ENCODE data around the gene HBB.

DNA sequence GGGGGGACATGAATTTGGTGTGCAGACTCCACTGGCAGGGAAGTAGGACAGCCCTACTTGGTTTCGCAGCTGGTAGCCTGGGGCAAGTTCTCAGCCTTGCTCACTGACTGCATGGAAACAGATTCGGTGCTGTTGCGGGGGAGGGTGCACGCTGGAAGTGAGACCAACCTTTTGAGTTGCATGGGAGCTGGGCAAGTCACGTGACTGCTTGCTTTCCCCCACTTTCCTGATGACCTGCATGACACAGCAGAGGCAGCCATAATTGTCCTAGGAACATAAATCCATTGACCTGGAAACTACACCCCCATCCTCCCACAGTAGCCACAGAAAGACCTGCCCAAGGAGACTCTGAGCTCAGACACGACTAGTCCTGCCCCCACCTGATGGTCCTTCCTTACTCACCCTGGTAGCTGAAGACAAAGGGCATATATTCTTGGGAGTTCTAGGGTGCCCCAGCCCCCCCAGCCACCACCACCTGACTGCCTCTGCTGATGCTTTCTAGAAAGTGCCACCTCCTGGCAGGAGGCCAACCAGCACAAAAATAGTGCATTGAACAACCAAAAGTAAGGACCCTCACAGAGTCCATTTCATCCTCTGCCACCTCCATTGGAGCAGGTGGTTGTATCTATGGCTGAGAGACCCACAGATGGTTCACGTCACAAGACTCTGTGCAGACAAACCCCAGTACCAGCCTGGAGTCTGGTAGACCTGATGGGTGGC, 31.8 kb upstream of the HBB start:
- TF ChIP-seq, protein P1, sequence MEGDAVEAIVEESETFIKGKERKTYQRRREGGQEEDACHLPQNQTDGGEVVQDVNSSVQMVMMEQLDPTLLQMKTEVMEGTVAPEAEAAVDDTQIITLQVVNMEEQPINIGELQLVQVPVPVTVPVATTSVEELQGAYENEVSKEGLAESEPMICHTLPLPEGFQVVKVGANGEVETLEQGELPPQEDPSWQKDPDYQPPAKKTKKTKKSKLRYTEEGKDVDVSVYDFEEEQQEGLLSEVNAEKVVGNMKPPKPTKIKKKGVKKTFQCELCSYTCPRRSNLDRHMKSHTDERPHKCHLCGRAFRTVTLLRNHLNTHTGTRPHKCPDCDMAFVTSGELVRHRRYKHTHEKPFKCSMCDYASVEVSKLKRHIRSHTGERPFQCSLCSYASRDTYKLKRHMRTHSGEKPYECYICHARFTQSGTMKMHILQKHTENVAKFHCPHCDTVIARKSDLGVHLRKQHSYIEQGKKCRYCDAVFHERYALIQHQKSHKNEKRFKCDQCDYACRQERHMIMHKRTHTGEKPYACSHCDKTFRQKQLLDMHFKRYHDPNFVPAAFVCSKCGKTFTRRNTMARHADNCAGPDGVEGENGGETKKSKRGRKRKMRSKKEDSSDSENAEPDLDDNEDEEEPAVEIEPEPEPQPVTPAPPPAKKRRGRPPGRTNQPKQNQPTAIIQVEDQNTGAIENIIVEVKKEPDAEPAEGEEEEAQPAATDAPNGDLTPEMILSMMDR (IDR thresholded peaks at IDR 0.05; ENCODE audit: insufficient read depth, low read length): no peak
- TF ChIP-seq POLR2AphosphoS5 (IDR thresholded peaks at IDR 0.05; ENCODE audit: low read depth): no peak
